ENCODE data around the gene SRC. TPM values are rescaled to one million over a fixed set of nuclear protein-coding genes. Genes with fewer than 3 reads are reported as not detected.

Gene SRC
- total and polyA plus RNA-seq, 2 donors (not counting 3 experiments of a cell fraction or from before 2014, with no cell fraction given), result 22.6 to 29.4 TPM

DNA sequence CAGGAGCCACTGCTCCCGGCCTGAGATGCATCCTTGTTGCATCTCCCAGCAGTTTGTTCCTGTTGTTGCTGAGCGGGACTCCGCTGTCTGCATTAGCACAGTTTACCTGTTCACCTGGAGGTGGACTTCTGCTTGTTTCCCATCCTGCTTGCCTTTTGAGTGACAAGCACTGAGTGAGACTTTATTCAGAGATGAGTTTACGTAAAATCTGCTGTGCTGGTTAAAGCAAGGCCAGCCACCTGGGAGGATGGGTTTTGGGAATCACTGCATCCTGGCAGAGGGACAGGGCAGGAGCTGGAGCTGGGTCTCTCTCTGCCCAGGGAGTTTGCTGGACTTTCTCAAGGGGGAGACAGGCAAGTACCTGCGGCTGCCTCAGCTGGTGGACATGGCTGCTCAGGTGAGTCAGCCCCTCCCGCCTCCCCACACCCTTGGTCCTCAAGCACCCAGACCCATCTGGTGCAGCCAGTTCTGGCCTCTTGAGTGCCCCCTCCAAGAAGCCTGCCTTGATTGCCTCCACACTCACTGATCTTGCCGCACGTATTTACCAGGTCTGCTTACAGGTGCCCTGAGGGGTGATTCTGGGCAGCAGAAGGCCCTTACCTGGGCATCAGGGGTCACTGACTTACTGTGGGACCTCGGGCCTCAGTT, 55.5 kb downstream of the SRC start:
- no peaks in the 10 kb centered on the region for H4K20me1 ChIP-seq (replicated peaks; ENCODE audit: control insufficient read depth, extremely low read depth, insufficient read depth, low read length)
- no peak overlapping the region for H3K4me2 ChIP-seq (ENCODE audit: insufficient read depth, low read length)
- no peak overlapping the region for H3K9ac ChIP-seq (replicated peaks; ENCODE audit: extremely low read depth, insufficient read depth, low read length)
- no peaks in the 10 kb centered on the region for H3K79me2 ChIP-seq (ENCODE audit: control insufficient read depth, insufficient read depth, low read length)
- no peak overlapping the region for H3K27ac ChIP-seq (ENCODE audit: insufficient read depth, low read depth, low read length)
- H3K9me3 ChIP-seq (replicated peaks; ENCODE audit: control insufficient read depth, insufficient read depth, low read length), result no peaks in the 10 kb centered on the region
- ChIA-PET POLR2A (no interaction called here), CTCF (no interaction called here)
- H3K4me3 ChIP-seq (replicated peaks in 1 of 3; ENCODE audit: insufficient read depth in 1 of 3, low read depth in 1 of 3, low read length in 3 of 3), result no peak overlapping the region
- peaks cover 9% of the 10 kb centered on the region for H3K4me1 ChIP-seq (ENCODE audit: control insufficient read depth, extremely low read depth, insufficient read depth, low read length)
- TF ChIP-seq POLR2AphosphoS5 (IDR thresholded peaks at IDR 0.05; ENCODE audit: insufficient read depth, low read depth, low read length) (no peak), GATA2 (IDR thresholded peaks at IDR 0.05; ENCODE audit: insufficient read depth, insufficient read length, low read depth, low read length) (no peak), POLR2A (IDR thresholded peaks at IDR 0.05; ENCODE audit: low read depth, low read length) (no peak)
- TF ChIP-seq, protein P1, sequence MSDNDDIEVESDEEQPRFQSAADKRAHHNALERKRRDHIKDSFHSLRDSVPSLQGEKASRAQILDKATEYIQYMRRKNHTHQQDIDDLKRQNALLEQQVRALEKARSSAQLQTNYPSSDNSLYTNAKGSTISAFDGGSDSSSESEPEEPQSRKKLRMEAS (IDR thresholded peaks at IDR 0.05; ENCODE audit: insufficient read depth, insufficient read length), result no peak
- no TSS peak for BruUV-seq (replicated peaks)
- DNase-seq (ENCODE audit: low read depth, low spot score), result no peak
- FAIRE-seq, result no peak
- dilution Hi-C loops (cut with MboI; ENCODE audit: extremely low pct_ligation_motif_present, low sequenced_read_pairs) (no loop called here), intact Hi-C loops (cut with micrococcal nuclease) (no loop called here)
- H3K36me3 ChIP-seq (ENCODE audit: control insufficient read depth in 2 of 2, extremely low read depth in 1 of 2, insufficient read depth in 2 of 2, low read length in 2 of 2), result peaks cover 0 to 23% of the 10 kb centered on the region in 2 experiments
- H3K9me1 ChIP-seq (replicated peaks; ENCODE audit: control insufficient read depth, extremely low read depth, insufficient read depth, low read length), result no peaks in the 10 kb centered on the region
- H3K27me3 ChIP-seq (ENCODE audit: control insufficient read depth in 2 of 2, insufficient read depth in 2 of 2, low read length in 2 of 2), result no peaks in the 10 kb centered on the region
- H2AFZ ChIP-seq (ENCODE audit: low read depth, low read length), result no peak overlapping the region

DNA sequence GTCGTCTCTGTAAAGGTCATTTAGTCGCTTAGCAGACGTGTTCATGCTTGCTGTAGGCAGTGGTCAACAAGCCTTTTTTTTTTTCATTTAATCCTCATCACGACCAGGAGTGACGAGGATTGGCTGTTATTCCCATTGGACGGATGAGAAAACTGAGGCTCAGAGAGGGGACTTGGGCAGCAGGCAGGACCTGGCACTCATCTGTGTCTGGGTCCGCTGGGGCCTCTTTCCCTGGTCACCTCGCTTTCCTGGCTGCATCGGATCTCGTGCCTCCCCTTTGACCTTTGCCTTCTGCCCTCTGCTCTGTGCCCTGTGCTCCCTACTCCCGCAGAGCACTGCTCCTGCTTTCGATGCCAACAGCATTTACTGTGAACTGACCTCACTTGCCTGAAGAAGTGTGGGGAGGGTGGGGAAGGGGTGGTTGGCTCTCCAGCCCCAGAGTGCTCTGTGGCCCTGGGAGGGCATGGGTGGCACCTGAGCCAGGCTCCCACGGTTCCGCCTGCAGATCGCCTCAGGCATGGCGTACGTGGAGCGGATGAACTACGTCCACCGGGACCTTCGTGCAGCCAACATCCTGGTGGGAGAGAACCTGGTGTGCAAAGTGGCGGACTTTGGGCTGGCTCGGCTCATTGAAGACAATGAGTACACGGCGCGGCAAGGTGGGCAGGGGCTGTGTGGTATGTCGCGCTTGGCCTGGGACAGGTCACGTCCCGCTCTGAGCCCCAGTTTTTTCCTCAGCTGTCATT, 56.2 kb downstream of the SRC start:
- Histone ChIP-seq H3K9ac (replicated peaks; ENCODE audit: extremely low read depth, insufficient read depth, low read length) (no peak overlapping the region), H3K9me1 (replicated peaks; ENCODE audit: control insufficient read depth, extremely low read depth, insufficient read depth, low read length) (no peaks in the 10 kb centered on the region), H3K4me2 (ENCODE audit: insufficient read depth, low read length) (no peak overlapping the region), H3K79me2 (ENCODE audit: control insufficient read depth, insufficient read depth, low read length) (no peaks in the 10 kb centered on the region), H3K27me3 (ENCODE audit: control insufficient read depth in 2 of 2, insufficient read depth in 2 of 2, low read length in 2 of 2) (no peaks in the 10 kb centered on the region), H3K36me3 (ENCODE audit: control insufficient read depth in 2 of 2, extremely low read depth in 1 of 2, insufficient read depth in 2 of 2, low read length in 2 of 2) (peaks cover 0 to 23% of the 10 kb centered on the region in 2 experiments), H3K4me1 (ENCODE audit: control insufficient read depth, extremely low read depth, insufficient read depth, low read length) (peaks cover 13% of the 10 kb centered on the region), H3K4me3 (replicated peaks in 1 of 3; ENCODE audit: insufficient read depth in 1 of 3, low read depth in 1 of 3, low read length in 3 of 3) (no peak overlapping the region), H2AFZ (ENCODE audit: low read depth, low read length) (no peak overlapping the region), H4K20me1 (replicated peaks; ENCODE audit: control insufficient read depth, extremely low read depth, insufficient read depth, low read length) (no peaks in the 10 kb centered on the region), H3K27ac (ENCODE audit: insufficient read depth, low read depth, low read length) (no peak overlapping the region), H3K9me3 (replicated peaks; ENCODE audit: control insufficient read depth, insufficient read depth, low read length) (no peaks in the 10 kb centered on the region)
- no TSS peak for BruUV-seq (replicated peaks)
- ChIA-PET POLR2A (no interaction called here), CTCF (no interaction called here)
- FAIRE-seq (no peak), DNase-seq (ENCODE audit: low read depth, low spot score) (no peak)
- dilution Hi-C loops (cut with MboI; ENCODE audit: extremely low pct_ligation_motif_present, low sequenced_read_pairs), result no loop called here
- intact Hi-C loops (cut with micrococcal nuclease), result no loop called here
- TF ChIP-seq POLR2A (IDR thresholded peaks at IDR 0.05; ENCODE audit: low read depth, low read length) (no peak), EZH2 (IDR thresholded peaks at IDR 0.05; ENCODE audit: borderline replicate concordance, low read depth, low read length, severe bottlenecking) (no peak), JUN (IDR thresholded peaks at IDR 0.05; ENCODE audit: borderline replicate concordance, insufficient read depth, insufficient read length, low read depth) (no peak), GATA2 (IDR thresholded peaks at IDR 0.05; ENCODE audit: insufficient read depth, insufficient read length, low read depth, low read length) (no peak), FOS (IDR thresholded peaks at IDR 0.05; ENCODE audit: borderline replicate concordance, insufficient read depth, low read length) (no peak), POLR2AphosphoS5 (IDR thresholded peaks at IDR 0.05; ENCODE audit: insufficient read depth, low read depth, low read length) (no peak), MYC (IDR thresholded peaks at IDR 0.05; ENCODE audit: low read depth, low read length) (no peak)
- TF ChIP-seq, protein P2, sequence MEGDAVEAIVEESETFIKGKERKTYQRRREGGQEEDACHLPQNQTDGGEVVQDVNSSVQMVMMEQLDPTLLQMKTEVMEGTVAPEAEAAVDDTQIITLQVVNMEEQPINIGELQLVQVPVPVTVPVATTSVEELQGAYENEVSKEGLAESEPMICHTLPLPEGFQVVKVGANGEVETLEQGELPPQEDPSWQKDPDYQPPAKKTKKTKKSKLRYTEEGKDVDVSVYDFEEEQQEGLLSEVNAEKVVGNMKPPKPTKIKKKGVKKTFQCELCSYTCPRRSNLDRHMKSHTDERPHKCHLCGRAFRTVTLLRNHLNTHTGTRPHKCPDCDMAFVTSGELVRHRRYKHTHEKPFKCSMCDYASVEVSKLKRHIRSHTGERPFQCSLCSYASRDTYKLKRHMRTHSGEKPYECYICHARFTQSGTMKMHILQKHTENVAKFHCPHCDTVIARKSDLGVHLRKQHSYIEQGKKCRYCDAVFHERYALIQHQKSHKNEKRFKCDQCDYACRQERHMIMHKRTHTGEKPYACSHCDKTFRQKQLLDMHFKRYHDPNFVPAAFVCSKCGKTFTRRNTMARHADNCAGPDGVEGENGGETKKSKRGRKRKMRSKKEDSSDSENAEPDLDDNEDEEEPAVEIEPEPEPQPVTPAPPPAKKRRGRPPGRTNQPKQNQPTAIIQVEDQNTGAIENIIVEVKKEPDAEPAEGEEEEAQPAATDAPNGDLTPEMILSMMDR (IDR thresholded peaks at IDR 0.05; ENCODE audit: extremely low read depth in 1 of 2, insufficient read depth in 1 of 2, low read depth in 1 of 2, low read length in 2 of 2), result no peak
- TF ChIP-seq, protein P1 (IDR thresholded peaks at IDR 0.05; ENCODE audit: insufficient read depth, insufficient read length), result no peak

Data from endothelial cell of umbilical vein (primary cell).